GM18907 (cell line): Measurements from ENCODE around the gene TNFRSF25.

Experiments
- ATAC-seq: cut with Tn5 transposase; IDR thresholded peaks from one replicate; pipeline ENCODE4 v1.9.1; 2021; ENCODE audit warnings: mild to moderate bottlenecking, moderate library complexity; ENCODE audit not compliant: unreplicated experiment

The TNFRSF25 gene

GRCh38 chr1:6488602-6489382, 22.8 kb upstream of the TNFRSF25 start:
- ATAC-seq = no peak

DNA sequence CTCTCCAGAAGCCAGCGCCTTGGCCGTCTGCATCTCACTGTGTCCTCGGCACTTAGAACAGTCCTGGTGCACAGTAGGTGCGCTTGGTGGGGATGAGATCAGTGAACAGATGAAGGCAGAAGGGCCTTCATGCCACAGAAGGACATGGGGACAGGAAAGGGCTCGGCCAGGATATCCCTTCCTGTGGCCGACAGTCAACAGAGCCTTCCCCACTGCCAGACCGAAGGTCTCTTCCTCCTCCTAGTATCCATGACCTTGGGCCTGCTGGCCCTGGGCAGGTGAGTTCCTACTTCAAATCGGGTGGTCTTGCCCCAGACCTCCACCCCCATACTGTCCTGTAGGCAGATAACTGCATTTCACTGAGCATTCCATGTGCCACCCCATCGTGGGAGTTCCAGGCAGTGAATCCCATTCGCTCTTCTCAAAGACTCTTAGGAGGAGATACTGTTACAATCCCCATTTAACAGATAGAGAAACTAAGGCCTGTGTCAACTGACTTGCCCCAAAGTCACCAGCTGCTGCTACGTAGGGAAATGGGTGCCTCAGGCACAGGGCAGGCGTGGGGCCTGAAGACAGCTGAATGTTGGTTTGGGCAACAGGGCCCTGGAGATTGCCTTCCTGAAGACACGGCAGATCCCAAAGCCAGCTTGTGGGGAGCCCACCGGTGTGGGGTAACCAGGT, 22.0 kb upstream of the TNFRSF25 start:
- ATAC-seq = no peak

DNA sequence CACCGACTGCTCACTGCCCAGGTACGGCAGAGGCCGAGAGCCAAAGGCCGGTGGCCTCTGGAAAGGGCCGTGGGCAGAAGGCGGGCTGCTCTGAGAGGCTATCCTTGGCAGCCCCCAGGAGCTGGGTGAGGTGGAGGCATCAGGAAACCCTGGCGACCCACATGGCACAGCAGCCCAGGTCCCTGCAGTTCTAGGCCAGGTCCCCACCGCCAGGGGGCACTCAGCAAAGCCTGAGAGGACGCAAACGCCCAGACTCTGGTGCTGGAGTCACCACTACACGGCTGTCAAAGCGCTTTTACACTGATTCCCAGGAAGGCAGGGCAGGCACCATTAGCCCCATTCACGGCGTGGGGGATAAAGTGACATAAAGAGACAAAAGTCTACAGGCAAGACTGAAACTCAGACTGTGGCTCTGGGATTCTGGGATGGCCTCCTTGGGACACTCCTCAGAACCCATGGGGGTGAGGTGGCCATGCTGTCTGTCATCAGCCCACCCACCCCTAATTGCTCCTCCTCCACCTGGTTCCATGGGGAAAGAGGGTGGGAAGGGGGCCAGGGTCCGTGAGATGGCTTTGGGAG, 20.5 kb upstream of the TNFRSF25 start:
- ATAC-seq = no peak

DNA sequence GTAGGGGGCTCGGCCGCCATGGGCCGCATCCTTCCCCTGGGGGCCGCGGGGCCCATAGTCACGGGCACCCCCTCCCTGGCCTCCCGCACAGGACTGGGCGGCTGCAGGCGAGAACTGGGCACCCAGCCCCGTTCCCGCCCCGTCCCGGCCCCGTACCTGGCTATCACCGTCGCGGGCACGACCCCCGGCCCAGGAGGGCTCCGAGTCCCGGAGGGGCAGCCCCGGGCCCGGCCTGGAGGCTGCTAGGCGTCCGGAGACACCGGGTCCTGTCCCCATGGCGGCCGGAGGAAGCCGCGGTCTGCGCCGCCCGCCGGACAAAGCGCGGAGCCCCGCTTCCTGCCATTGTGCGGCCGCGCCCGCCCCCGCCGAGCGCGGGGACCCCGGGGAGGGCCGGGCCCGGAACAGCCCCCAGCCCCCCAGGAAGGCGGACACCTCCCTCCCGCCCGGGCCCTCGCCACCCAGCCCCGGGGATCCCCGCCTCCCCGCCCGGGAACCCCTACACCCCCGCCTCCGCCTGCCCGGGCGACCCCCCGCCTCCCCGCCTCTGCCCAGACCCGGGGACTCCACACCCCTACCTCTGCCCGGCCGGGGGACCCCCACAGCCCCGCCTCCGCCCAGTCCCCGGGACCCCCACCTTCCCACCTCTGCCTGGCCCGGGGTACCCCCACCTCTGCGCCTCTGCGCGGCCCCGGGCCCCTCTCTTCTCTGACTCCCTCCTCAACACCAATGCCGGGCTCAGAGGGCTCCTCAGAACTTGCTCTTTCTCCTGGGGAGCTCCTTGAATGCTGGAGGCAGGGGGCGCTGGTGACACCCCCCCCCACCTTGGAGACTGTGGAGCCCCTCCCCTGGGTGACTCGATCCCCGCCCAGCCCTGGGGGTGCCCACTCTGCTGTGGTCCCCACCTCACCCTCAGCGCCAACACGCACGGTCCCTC, 19.5 kb upstream of the TNFRSF25 start:
- ATAC-seq = no peak

- no peak for ATAC-seq
Observed at GRCh38 chr1:6484826-6485167, 18.8 kb upstream of the TNFRSF25 start.

- ATAC-seq = no peak
Observed at GRCh38 chr1:6483761-6484117, 17.8 kb upstream of the TNFRSF25 start.

GRCh38 chr1:6483017-6483760, 17.2 kb upstream of the TNFRSF25 start:
- ATAC-seq = no peak

GRCh38 chr1:6481820-6482219, 15.8 kb upstream of the TNFRSF25 start:
- no peak for ATAC-seq

- ATAC-seq = no peak
Observed at GRCh38 chr1:6477039-6477820, 11.3 kb upstream of the TNFRSF25 start.

GRCh38 chr1:6476483-6476882, 10.5 kb upstream of the TNFRSF25 start:
- no peak for ATAC-seq

- ATAC-seq = no peak
Observed at GRCh38 chr1:6475381-6476133, 9.6 kb upstream of the TNFRSF25 start.

GRCh38 chr1:6474815-6475282, 8.9 kb upstream of the TNFRSF25 start:
- ATAC-seq = no peak

DNA sequence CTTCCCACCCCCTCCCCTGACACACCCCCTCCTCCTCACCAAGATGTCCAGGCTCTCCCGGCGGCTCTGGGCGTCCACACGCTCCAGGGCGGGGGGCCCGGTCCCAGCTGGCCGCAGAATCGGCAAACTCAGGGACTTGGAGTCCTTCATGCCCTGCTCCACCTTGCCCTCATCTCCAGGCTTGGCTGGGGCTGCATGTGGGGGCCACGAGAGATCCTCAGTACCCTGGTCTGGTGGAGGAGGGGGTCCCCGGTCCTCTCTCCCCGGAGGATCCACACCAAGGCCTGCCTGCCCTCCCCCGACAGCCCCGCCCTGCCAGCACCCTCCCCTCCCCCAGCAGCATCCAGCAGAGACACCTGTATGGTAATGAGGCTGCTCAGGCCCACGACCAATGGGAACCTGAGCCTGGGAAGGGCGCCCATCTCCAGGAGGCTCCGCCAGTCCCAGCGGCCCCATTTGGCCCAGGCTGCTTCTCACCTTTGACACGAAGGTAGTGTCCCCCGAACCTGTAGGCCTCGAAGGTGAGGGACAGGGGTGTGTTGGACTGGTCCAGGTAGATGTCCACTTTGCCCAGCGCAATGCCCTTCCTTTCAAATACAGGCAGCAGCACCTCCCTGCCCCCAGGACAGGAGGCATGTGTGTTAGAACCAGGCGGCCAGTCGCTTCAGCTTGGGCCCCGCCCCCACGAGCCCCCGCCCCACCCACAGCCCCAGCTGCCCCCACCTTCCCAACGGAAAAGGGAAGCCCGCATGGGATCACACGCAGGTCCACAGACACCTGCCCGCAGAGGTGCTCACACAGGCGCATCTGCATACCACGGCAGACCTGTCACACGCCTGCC, 8.2 kb upstream of the TNFRSF25 start:
- ATAC-seq = no peak

DNA sequence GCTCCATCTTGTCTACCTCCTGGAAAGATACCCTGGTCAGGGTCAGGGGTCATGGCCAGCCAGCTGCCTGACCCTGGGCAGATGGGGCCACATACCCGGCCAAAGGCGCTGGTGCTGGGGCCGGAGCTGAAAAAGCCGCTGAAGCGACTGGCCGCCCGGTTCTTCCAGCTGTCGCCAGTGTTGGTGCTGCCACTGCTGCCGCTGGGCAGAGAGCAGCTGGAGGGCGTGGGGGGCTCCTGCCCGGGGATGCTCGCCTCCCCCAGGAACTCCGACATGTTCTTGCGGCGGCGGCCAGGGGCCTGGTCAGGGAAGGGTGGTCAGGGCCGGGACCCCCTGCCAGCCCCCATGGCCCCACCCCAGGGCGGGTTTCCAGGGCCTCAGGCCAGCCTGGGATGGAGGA, 7.2 kb upstream of the TNFRSF25 start:
- ATAC-seq = no peak

- no peak for ATAC-seq
Observed at GRCh38 chr1:6472391-6472790, 6.4 kb upstream of the TNFRSF25 start.

GRCh38 chr1:6471970-6472368, 6.0 kb upstream of the TNFRSF25 start:
- ATAC-seq = no peak

GRCh38 chr1:6471086-6471969, 5.4 kb upstream of the TNFRSF25 start:
- ATAC-seq = no peak
